Right renal pelvis (tissue), 4 donors: ENCODE data around the gene CKS1B. TPM values are rescaled to one million over a fixed set of nuclear protein-coding genes. Genes with fewer than 3 reads are reported as not detected.

Experiments used
- DNase-seq, 4 donors: peaks; one replicate each; pipeline ENCODE4 v3.0.0-alpha.2; 2013; ENCODE audit warnings: low read depth in 4 of 4, low spot score in 3 of 4, missing footprints in 1 of 4
- polyA plus RNA-seq, 4 donors: library from polyadenylated mRNA; unstranded; fragments of 120-200 nt; gene quantifications; one replicate each; pipeline ENCODE4 v1.2.1, GENCODE V29; 2013; ENCODE audit not compliant: insufficient read length in 4 of 4

CKS1B gene
- polyA plus RNA-seq, 4 donors, result 89.4 to 103 (median 100) TPM

- no peak for DNase-seq
Measured at GRCh38 chr1:154999571-155000410, 25.3 kb downstream of the CKS1B start.

GRCh38 chr1:155000411-155000725 lies 25.9 kb downstream of the CKS1B start:
- no peak for DNase-seq

- DNase-seq, result peak; percentile 87 to 92 (median 89)
Measured at GRCh38 chr1:155000726-155001424, 26.4 kb downstream of the CKS1B start.

DNA sequence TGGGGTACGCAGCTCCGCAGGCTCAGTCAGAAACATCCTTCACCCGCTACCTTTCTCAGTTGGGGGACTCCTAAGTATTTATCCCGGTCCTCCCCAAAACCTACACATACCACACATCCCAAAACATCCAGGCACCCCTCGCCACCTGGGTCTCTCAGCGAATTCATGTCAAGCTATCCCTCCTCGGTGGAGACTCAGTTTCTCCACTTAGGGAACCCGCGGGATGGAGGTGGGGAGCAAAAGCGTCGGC lies 26.9 kb downstream of the CKS1B start:
- DNase-seq, result no peak

GRCh38 chr1:155001675-155002463 lies 27.4 kb downstream of the CKS1B start:
- peak; percentile 97 to 99 (median 98) for DNase-seq

GRCh38 chr1:155002464-155003226 lies 28.2 kb downstream of the CKS1B start, which contains the start of gene ZBTB7B:
Gene ZBTB7B, plus strand, starts transcription at chr1:155002802. Its CDS starts 11,859 bp downstream, at chr1:155014661.
- DNase-seq, result no peak

- DNase-seq, result no peak
Measured at GRCh38 chr1:155003227-155003765, 28.8 kb downstream of the CKS1B start.

DNA sequence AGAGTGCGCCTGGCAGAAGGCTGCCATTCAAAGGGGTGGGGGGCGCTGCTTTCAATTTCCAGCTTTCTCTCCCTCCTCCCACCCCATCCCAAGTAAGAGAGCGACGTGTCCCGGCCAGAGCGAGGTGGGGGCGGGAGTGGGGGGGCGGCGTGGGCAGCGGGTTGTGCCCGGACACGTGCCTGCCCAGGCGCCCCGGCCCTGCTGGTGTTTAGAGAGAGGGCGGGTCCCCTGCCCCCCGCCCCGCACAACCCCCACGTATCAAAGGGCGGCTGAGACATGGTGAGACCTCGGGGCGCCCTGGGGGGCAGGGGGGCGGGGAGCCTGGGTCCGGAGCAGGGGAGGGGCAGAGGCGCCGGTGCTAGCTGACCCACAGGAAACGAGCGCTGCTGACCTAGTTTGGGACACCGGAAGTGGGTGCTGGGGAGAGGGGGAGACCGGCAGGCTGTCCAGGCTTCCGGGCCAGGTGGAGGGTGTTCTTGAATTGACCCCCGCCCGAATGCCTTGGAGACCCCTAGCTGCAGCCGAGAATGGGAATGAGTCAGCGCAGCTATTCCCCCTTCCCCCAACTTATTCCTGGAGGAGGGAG lies 29.4 kb downstream of the CKS1B start:
- no peak for DNase-seq

DNA sequence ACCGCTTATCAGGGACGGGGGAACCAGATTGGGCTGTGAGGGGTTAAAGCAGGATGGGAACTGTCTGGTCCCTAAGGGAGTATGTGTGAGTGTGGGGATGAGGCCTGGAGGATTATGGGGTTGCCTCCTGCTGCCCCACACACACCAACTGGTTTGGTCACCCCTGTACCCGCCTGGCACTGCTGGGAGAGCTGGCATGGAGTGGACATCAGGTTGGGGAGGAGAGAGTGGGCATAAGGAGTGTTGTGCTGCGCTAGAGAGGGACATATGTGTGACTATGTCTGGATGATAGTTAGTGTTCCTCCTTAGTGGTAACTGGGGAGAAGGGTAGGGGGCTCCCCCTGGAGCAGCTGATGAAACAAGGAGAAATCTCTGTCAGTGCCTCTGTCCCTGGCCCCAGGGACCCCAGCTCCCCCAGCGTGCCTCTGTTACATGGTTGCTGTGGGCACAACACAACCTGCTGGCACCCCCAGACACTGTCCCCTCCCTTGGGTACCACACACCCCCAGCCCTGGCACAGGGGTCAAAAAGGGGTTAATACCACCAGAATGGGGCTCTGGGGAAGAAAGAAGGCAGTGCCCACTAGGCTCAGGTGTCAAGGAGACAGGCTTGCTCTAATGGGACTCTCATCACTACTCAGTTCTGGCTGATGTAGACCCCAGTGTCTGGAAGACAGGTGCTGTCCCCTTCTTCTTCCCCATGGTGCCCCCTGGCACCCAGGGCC lies 30.0 kb downstream of the CKS1B start:
- DNase-seq, result no peak

DNA sequence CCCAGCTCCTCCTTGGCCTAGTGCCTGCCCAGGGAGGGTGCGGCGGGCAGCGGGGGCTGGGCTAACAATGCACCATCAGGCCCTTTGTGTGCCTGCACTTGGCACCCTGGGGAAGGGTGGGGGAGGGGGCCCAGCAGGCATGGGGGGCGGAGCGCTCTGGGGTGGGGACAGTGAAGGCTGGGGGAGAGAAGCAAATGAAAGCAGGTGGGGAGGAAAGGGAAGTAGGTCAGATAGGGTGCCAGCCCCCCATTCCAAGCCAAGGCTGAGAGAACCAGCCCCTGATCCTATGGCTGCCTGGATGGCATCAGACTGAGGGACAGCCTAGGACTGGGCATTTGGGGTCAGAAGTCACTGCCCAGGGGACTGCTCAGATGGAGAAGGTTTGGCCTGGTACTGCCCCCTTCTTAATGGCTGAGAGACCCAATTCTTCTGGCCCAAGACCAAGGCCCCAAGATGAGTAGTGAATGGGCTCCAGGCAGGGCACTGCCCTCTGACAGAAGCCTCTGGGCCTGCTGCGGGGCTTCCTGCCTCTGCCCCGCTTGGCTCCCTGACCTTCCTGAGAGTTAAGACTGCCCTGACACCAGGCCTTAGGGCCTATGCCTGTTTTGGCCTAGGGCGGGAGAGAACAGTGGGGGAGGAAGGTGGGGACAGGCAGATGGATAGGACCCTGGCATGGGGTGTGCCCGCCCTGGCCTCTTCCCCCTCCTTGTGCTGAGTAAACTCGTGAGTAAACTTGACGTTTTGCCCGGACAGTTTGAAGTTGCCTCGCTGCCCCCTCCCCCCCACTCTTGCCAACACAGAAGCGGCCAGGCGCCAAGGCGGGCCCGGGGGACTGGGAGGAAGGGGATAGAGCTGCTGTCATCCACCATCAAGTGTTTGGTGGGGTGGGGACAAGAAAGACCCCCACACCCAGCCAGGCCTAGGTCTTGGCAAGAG lies 30.9 kb downstream of the CKS1B start:
- DNase-seq, result no peak

- DNase-seq, result no peak
Measured at GRCh38 chr1:155006601-155007101, 32.2 kb downstream of the CKS1B start.

DNA sequence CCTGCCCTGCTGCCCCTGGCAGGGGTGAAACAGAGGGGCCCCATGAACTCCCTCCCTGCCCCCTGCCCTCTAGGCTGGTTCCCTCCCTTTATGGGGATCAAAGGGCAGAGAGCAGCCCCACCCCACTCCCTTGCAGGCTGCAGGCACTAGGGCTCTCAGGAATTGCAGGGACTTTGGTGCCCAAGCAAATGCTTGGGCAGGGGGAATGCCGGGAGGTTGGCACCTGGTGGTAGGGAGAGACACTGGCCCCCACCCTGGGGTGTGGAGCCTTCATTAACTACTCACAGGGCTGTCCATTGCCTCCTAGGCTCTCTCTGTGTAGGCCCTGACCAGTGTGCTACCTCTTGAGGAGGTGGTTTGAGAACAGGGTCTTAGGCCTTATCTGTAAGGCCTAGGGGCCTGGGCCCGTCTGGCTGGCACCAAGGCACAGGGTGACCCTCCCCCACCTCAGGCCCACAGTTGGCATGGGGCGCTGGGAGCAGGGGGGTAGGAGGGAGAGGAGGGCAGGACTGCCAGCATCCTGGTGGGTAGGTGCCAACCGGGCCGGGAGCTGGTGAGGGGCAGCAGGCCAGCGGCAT lies 32.9 kb downstream of the CKS1B start:
- no peak for DNase-seq

GRCh38 chr1:155008015-155008941 lies 33.8 kb downstream of the CKS1B start:
- DNase-seq, result no peak

- no peak for DNase-seq
Measured at GRCh38 chr1:155009221-155009711, 34.8 kb downstream of the CKS1B start.

DNA sequence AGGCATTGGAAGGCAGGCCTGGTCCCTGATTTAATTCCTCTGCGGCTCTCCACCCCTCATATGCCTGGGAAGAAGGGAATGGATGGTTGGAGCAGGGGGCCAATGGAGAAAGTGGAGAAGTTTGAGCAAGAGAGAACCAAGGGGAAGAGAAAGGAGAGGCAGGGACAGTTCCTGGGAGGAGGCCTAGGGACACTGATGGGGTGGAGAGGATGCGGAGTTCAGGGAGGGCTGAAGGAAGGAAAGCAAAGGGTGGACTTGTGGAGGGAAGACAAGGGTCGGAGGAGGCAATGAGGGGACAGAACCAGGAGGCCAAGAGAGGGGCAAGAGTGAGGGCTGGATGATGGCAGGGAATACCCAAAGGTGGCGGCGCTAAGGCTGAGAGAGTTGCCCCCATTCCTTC lies 35.3 kb downstream of the CKS1B start:
- no peak for DNase-seq

DNA sequence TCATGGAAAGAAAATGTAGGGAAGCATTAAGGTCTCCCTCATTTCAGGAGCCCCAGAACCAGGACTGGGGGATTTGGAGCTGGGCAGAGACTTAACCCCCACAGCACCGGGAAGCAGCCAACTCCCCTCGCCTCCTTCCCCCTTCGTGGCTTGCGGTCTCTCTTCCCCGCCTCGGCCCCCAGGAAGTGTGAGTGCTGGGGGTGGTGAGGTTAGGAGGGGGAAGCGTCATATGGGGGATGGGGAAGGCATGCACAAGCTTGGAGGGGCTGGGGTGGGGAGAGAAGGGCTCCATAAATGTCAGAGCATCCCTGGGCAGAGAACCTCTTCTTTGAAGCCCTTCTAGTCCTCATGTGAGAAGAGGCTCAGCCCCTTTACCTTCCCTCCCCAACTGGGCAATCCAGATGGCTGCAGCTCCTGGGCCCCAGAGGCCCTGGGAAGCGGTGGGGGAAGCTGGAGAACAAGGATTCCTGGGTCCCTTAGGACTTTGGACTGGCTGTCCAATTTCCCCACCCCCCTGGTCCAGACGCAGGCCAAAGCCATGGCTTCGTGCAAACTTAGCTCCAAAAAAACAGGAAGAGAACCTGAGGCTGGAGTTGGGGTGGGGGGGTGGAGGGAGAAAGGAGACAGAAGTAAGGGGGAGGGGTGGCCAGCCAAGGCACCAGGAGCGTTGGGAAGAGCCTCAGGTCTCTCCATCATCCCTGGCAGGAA lies 35.9 kb downstream of the CKS1B start:
- DNase-seq, result no peak
